Measurements from ENCODE around the gene SLC2A10. TPM values are rescaled to one million over a fixed set of nuclear protein-coding genes. Genes with fewer than 3 reads are reported as not detected.

Gene SLC2A10
- total RNA-seq, 1 experiment from 2014 or later, result 0.05 TPM

DNA sequence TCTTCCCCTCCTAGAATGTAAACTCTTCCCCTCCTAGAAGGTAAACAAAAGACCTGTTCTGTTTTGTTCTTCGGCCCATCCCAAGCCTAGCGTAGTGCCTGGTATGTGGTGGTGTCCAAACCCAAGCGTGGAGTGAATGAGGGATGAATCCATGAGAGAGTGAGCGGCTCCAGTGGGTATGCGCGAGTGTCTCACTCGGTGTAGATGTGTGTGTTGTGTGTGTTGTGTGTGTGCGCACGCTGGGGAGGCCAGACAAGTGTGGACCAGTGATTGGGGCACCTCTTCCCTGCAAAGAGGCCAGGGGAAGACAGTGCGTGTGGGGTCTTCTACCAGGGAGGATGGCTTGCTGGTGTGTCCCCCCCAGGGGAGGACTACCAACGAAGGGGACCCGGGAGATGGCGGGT, 392 bp upstream of the SLC2A10 start:
- DNase-seq (ENCODE audit: low read depth, low spot score), result no peak
- CTCF ChIA-PET, result no interaction called here
- RAD21 ChIA-PET (ENCODE audit: low non-redundant PET in 1 of 2, low total read pairs in 2 of 2, uncharacterized antibody in 2 of 2, unreplicated experiment in 2 of 2), result no interaction called here
- Histone ChIP-seq H3K27me3 (ENCODE audit: insufficient read depth, low read length) (no peaks in the 10 kb centered on the region), H3K4me3 (replicated peaks in 1 of 2; ENCODE audit: low read depth in 1 of 2, low read length in 2 of 2) (no peak overlapping the region), H3K9me3 (ENCODE audit: control insufficient read depth in 1 of 2, insufficient read depth in 1 of 2, low read depth in 1 of 2, low read length in 2 of 2) (no peaks in the 10 kb centered on the region; a peak in 1 of 4 replicates), H3K9ac (ENCODE audit: low read length) (no peak overlapping the region), H3K4me2 (ENCODE audit: low read length) (no peak overlapping the region), H3K9me2 (ENCODE audit: insufficient read depth) (no peaks in the 10 kb centered on the region), H4K20me1 (ENCODE audit: insufficient read depth) (no peaks in the 10 kb centered on the region), H3K27ac (ENCODE audit: low read depth, low read length) (no peak overlapping the region), H3K36me3 (ENCODE audit: control insufficient read depth in 1 of 2, insufficient read depth in 2 of 2, low read length in 2 of 2) (no peaks in the 10 kb centered on the region), H2AFZ (ENCODE audit: low read depth, low read length, poor library complexity, severe bottlenecking) (no peak overlapping the region), H3K4me1 (ENCODE audit: control insufficient read depth in 1 of 2, insufficient read depth in 2 of 2, low read length in 2 of 2) (no peaks in the 10 kb centered on the region), H3K79me2 (ENCODE audit: insufficient read depth, low read length) (no peaks in the 10 kb centered on the region)
- BruUV-seq (replicated peaks), result no TSS peak
- TF ChIP-seq FOSL1 (IDR thresholded peaks at IDR 0.05; ENCODE audit: low read depth) (no peak), ZNF274 (IDR thresholded peaks at IDR 0.05; ENCODE audit: low read depth, low read length) (no peak), EZH2phosphoT487 (IDR thresholded peaks at IDR 0.05; ENCODE audit: borderline replicate concordance) (no peak), ELF1 (IDR thresholded peaks at IDR 0.05; ENCODE audit: borderline replicate concordance, low read depth) (no peak), YY1 (IDR thresholded peaks at IDR 0.05; ENCODE audit: extremely low read depth, insufficient replicate concordance, low read depth, low read length) (no peak), POLR2AphosphoS5 (IDR thresholded peaks at IDR 0.05; ENCODE audit: low read depth, low read length) (no peak), EZH2 (IDR thresholded peaks at IDR 0.05) (no peak), RAD21 (IDR thresholded peaks at IDR 0.05; ENCODE audit: low read depth) (no peak), SP1 (IDR thresholded peaks at IDR 0.05; ENCODE audit: low read depth) (no peak), EGR1 (IDR thresholded peaks at IDR 0.05; ENCODE audit: low read depth) (no peak), CBX3 (IDR thresholded peaks at IDR 0.05; ENCODE audit: low read depth) (no peak), POLR2A (IDR thresholded peaks at IDR 0.05; ENCODE audit: borderline replicate concordance, extremely low read depth, insufficient read depth, insufficient read length) (no peak), SRF (IDR thresholded peaks at IDR 0.05; ENCODE audit: low read depth) (no peak), CEBPB (IDR thresholded peaks at IDR 0.05; ENCODE audit: low read depth) (no peak), ZFX (IDR thresholded peaks at IDR 0.05) (no peak)
- TF ChIP-seq, protein P1, sequence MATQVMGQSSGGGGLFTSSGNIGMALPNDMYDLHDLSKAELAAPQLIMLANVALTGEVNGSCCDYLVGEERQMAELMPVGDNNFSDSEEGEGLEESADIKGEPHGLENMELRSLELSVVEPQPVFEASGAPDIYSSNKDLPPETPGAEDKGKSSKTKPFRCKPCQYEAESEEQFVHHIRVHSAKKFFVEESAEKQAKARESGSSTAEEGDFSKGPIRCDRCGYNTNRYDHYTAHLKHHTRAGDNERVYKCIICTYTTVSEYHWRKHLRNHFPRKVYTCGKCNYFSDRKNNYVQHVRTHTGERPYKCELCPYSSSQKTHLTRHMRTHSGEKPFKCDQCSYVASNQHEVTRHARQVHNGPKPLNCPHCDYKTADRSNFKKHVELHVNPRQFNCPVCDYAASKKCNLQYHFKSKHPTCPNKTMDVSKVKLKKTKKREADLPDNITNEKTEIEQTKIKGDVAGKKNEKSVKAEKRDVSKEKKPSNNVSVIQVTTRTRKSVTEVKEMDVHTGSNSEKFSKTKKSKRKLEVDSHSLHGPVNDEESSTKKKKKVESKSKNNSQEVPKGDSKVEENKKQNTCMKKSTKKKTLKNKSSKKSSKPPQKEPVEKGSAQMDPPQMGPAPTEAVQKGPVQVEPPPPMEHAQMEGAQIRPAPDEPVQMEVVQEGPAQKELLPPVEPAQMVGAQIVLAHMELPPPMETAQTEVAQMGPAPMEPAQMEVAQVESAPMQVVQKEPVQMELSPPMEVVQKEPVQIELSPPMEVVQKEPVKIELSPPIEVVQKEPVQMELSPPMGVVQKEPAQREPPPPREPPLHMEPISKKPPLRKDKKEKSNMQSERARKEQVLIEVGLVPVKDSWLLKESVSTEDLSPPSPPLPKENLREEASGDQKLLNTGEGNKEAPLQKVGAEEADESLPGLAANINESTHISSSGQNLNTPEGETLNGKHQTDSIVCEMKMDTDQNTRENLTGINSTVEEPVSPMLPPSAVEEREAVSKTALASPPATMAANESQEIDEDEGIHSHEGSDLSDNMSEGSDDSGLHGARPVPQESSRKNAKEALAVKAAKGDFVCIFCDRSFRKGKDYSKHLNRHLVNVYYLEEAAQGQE (IDR thresholded peaks at IDR 0.05; ENCODE audit: low read depth), result no peak
- TF ChIP-seq, protein P2, sequence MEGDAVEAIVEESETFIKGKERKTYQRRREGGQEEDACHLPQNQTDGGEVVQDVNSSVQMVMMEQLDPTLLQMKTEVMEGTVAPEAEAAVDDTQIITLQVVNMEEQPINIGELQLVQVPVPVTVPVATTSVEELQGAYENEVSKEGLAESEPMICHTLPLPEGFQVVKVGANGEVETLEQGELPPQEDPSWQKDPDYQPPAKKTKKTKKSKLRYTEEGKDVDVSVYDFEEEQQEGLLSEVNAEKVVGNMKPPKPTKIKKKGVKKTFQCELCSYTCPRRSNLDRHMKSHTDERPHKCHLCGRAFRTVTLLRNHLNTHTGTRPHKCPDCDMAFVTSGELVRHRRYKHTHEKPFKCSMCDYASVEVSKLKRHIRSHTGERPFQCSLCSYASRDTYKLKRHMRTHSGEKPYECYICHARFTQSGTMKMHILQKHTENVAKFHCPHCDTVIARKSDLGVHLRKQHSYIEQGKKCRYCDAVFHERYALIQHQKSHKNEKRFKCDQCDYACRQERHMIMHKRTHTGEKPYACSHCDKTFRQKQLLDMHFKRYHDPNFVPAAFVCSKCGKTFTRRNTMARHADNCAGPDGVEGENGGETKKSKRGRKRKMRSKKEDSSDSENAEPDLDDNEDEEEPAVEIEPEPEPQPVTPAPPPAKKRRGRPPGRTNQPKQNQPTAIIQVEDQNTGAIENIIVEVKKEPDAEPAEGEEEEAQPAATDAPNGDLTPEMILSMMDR (IDR thresholded peaks at IDR 0.05 in 2 of 3, conservative IDR thresholded peaks at IDR 0.05 in 1 of 3; ENCODE audit: borderline replicate concordance in 1 of 3, insufficient read depth in 1 of 3, low read depth in 2 of 3, low read length in 2 of 3), result no peak
- TF ChIP-seq, protein P3, sequence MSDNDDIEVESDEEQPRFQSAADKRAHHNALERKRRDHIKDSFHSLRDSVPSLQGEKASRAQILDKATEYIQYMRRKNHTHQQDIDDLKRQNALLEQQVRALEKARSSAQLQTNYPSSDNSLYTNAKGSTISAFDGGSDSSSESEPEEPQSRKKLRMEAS (IDR thresholded peaks at IDR 0.05), result no peak
- TF ChIP-seq, protein P4, sequence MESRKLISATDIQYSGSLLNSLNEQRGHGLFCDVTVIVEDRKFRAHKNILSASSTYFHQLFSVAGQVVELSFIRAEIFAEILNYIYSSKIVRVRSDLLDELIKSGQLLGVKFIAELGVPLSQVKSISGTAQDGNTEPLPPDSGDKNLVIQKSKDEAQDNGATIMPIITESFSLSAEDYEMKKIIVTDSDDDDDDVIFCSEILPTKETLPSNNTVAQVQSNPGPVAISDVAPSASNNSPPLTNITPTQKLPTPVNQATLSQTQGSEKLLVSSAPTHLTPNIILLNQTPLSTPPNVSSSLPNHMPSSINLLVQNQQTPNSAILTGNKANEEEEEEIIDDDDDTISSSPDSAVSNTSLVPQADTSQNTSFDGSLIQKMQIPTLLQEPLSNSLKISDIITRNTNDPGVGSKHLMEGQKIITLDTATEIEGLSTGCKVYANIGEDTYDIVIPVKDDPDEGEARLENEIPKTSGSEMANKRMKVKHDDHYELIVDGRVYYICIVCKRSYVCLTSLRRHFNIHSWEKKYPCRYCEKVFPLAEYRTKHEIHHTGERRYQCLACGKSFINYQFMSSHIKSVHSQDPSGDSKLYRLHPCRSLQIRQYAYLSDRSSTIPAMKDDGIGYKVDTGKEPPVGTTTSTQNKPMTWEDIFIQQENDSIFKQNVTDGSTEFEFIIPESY (IDR thresholded peaks at IDR 0.05; ENCODE audit: extremely low read depth, insufficient replicate concordance, low read length), result no peak
- no peak for ATAC-seq
- intact Hi-C loops (cut with micrococcal nuclease), result no loop called here
- POLR2A ChIA-PET, result interaction anchor here (1.1 kb wide), 1 partner anchor 14 kb away, joined by 4 read pairs; no protein-coding TSS in a partner anchor
